ENCODE data around the gene SPATA6L. TPM values are rescaled to one million over a fixed set of nuclear protein-coding genes. Genes with fewer than 3 reads are reported as not detected.

SPATA6L gene
- total and polyA plus RNA-seq, 2 of the 13 experiments (the other 11 are each of a cell fraction or from before 2014, with no cell fraction given) = 1.1 to 1.9 TPM

GRCh38 chr9:4679268-4680172 is 13.2 kb upstream of the SPATA6L start, which contains the start of gene CDC37L1 (continued):
- TF ChIP-seq ZNF280B (CRISPR knock-in tag; IDR thresholded peaks at IDR 0.05; ENCODE audit: borderline replicate concordance) (no peak), ZSCAN5A (CRISPR knock-in tag; IDR thresholded peaks at IDR 0.05; ENCODE audit: borderline replicate concordance) (0 out of 2 replicates have a peak, but pooled peaks have one; percentile 55), ZNF24 (IDR thresholded peaks at IDR 0.05) (no peak), ZNF562 (CRISPR knock-in tag; IDR thresholded peaks at IDR 0.05; ENCODE audit: borderline replicate concordance) (no peak), IKZF1 (IDR thresholded peaks at IDR 0.05) (no peak), HES4 (CRISPR knock-in tag; IDR thresholded peaks at IDR 0.05; ENCODE audit: borderline replicate concordance) (peak; percentile 43; the same call in 1 of the 2 replicates), ARID4A (CRISPR knock-in tag; IDR thresholded peaks at IDR 0.05; ENCODE audit: borderline replicate concordance) (peak; percentile 89), DNMT1 (CRISPR knock-in tag; IDR thresholded peaks at IDR 0.05) (0 out of 2 replicates have a peak, but pooled peaks have one; percentile 61), ZNF652 (CRISPR knock-in tag; IDR thresholded peaks at IDR 0.05; ENCODE audit: borderline replicate concordance, low read depth) (no peak), ZNF280D (CRISPR knock-in tag; IDR thresholded peaks at IDR 0.05) (peak; percentile 68; the same call in 1 of the 2 replicates), ZNF841 (CRISPR knock-in tag; IDR thresholded peaks at IDR 0.05; ENCODE audit: borderline replicate concordance) (no peak), CENPBD1 (CRISPR knock-in tag; IDR thresholded peaks at IDR 0.05; ENCODE audit: borderline replicate concordance, low read depth) (no peak; the same call in 1 of the 2 replicates), GPBP1L1 (CRISPR knock-in tag; IDR thresholded peaks at IDR 0.05) (no peak)

Measured in HepG2 (cell line).